GM12874 (cell line): ENCODE measurements around the gene PCK1.

ENCODE experiments used
- CTCF ChIP-seq: IDR thresholded peaks from 2 replicates; pipeline ENCODE4 v1.5.1; 2011; ENCODE audit warnings: low read depth, mild to moderate bottlenecking, control low read depth, low read length, moderate library complexity; ENCODE audit not compliant: insufficient read depth

PCK1 gene

GRCh38 chr20:57601737-57602136 lies 40.8 kb downstream of the PCK1 start:
- TF ChIP-seq CTCF = no peak

GRCh38 chr20:57603120-57603519 lies 42.2 kb downstream of the PCK1 start:
- TF ChIP-seq CTCF = no peak

DNA sequence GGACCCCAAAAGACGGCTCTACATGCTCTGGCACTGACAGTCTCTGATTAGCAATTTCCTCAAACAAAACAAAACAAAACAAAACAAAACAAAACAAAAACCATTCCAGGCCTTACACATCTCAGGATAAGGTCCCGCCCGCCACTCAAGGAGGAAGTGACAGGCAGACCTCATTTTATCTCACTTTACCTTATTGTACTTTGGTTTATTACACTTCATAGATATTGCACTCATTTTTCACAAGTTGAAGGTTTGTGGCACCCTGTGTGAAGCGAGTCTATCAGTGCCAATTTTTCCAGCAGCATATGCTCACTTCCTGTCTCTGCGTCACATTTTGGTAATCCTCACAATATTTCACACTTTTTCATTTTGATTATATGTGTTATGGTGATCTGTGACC lies 44.1 kb downstream of the PCK1 start:
- TF ChIP-seq CTCF = no peak

DNA sequence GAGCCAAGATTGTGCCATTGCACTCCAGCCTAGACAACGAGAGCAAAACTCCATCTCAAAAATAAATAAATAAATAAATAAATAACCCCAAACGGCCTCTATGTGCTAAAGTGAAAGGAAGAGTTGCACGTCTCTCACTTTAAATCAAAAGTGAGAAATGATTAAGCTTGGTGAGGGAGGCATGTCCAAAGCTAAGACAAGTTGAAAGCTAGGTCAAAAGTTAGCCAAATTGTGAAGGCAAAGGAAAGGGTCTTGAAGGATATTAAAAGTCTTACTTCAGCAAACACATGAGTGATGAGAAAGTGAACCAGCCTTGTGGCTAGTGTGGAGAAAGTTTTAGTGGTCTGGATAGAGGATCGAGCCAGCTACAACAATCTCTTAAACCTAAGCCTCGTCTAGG lies 45.0 kb downstream of the PCK1 start:
- no peak for TF ChIP-seq CTCF

DNA sequence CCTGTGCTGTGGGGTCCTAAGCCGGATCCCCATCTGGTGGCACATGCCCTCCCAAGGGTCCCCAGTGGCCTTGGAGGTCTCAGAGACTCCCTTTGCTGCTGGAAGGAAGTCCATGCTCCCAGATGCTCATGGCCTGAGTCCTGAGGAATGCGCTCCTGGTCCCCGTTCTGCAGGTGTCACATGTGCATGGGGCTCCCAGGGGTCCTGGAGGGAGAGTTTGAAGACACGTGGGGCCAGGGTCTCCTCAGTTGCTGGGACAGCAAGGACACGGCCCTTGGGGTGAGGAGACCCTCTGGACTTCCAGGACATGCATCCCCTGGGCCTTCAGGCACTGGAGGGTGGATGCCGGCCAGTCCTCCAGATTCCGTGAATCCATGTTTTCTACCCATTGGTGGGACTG lies 47.6 kb downstream of the PCK1 start:
- no peak for TF ChIP-seq CTCF

- no peak for TF ChIP-seq CTCF
Measured at GRCh38 chr20:57609086-57609841, 48.4 kb downstream of the PCK1 start.

GRCh38 chr20:57609842-57610167 lies 48.9 kb downstream of the PCK1 start:
- peak; percentile 35; the same call in 1 of the 2 replicates for TF ChIP-seq CTCF
